ENCODE data around the gene ITFG1.
"Not testable (repeated sequence)": the region's sequence is repeated elsewhere in the genome, so short reads cannot be mapped to it uniquely, and the experiment has no call there.

DNA sequence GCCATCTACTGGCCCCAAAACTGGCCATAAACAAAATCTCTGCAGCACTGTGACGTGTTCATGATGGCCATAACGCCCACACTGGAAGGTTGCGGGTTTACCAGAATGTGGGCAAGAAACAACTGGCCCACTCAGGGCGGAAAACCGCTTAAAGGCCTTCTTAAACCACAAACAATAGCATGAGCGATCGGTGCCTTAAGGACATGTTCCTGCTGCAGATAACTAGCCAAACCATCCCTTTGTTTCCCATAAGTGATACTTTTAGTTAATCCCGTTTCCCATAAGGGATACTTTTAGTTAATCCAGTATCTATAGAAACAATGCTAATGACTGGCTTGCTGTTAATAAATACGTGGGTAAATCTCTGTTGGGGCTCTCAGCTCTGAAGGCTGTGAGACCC, 308.4 kb downstream of the ITFG1 start:
- TF ChIP-seq EZH2 (IDR thresholded peaks at IDR 0.05; ENCODE audit: low read depth, low read length, severe bottlenecking); TAF1 (IDR thresholded peaks at IDR 0.05; ENCODE audit: low read depth, low read length); POLR2A (IDR thresholded peaks at IDR 0.05; ENCODE audit: control extremely low read depth in 1 of 2, low read depth in 2 of 2, low read length in 2 of 2); ASH2L (IDR thresholded peaks at IDR 0.05; ENCODE audit: low read length); POLR2AphosphoS5 (IDR thresholded peaks at IDR 0.05; ENCODE audit: low read depth, low read length); CBX8 (IDR thresholded peaks at IDR 0.05; ENCODE audit: borderline replicate concordance, low read depth, low read length); RXRA (IDR thresholded peaks at IDR 0.05; ENCODE audit: insufficient read depth, low read depth, low read length); CEBPB (IDR thresholded peaks at IDR 0.05; ENCODE audit: low read depth, low read length): not testable (repeated sequence)
- TF ChIP-seq, protein P1, sequence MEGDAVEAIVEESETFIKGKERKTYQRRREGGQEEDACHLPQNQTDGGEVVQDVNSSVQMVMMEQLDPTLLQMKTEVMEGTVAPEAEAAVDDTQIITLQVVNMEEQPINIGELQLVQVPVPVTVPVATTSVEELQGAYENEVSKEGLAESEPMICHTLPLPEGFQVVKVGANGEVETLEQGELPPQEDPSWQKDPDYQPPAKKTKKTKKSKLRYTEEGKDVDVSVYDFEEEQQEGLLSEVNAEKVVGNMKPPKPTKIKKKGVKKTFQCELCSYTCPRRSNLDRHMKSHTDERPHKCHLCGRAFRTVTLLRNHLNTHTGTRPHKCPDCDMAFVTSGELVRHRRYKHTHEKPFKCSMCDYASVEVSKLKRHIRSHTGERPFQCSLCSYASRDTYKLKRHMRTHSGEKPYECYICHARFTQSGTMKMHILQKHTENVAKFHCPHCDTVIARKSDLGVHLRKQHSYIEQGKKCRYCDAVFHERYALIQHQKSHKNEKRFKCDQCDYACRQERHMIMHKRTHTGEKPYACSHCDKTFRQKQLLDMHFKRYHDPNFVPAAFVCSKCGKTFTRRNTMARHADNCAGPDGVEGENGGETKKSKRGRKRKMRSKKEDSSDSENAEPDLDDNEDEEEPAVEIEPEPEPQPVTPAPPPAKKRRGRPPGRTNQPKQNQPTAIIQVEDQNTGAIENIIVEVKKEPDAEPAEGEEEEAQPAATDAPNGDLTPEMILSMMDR (IDR thresholded peaks at IDR 0.05; ENCODE audit: control extremely low read depth in 1 of 3, insufficient read depth in 1 of 3, low read depth in 1 of 3, low read length in 3 of 3) = not testable (repeated sequence)
- TF ChIP-seq, protein P2, sequence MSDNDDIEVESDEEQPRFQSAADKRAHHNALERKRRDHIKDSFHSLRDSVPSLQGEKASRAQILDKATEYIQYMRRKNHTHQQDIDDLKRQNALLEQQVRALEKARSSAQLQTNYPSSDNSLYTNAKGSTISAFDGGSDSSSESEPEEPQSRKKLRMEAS (IDR thresholded peaks at IDR 0.05) = not testable (repeated sequence)
- TF ChIP-seq, protein P3, sequence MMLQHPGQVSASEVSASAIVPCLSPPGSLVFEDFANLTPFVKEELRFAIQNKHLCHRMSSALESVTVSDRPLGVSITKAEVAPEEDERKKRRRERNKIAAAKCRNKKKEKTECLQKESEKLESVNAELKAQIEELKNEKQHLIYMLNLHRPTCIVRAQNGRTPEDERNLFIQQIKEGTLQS (IDR thresholded peaks at IDR 0.05; ENCODE audit: insufficient read depth, low read depth, low read length) = not testable (repeated sequence)

All from H1 (cell line).